Right renal pelvis (tissue), 4 donors: ENCODE measurements around the gene SSBP4. TPM values are rescaled to one million over a fixed set of nuclear protein-coding genes. Genes with fewer than 3 reads are reported as not detected.

Source experiments
- DNase-seq, 4 donors: peaks; one replicate each; pipeline ENCODE4 v3.0.0-alpha.2; 2013; ENCODE audit warnings: low read depth in 4 of 4, low spot score in 3 of 4, missing footprints in 1 of 4
- polyA plus RNA-seq, 4 donors: library from polyadenylated mRNA; unstranded; fragments of 120-200 nt; gene quantifications; one replicate each; pipeline ENCODE4 v1.2.1, GENCODE V29; 2013; ENCODE audit not compliant: insufficient read length in 4 of 4

Gene SSBP4
- polyA plus RNA-seq, 4 donors: 69.6 to 124 (median 75.4) TPM

GRCh38 chr19:18481505-18482222 lies 62.5 kb downstream of the SSBP4 start:
- DNase-seq: no peak

- DNase-seq: no peak
Observed at GRCh38 chr19:18483119-18483890, 64.1 kb downstream of the SSBP4 start.

Other genes starting within 250 kb of the SSBP4 start
- gene IFI30, start 245.6 kb upstream of the SSBP4 start, polyA plus RNA-seq: 10 to 100 TPM; 14.7 to 21.6 (median 16.5) TPM
- gene MPV17L2, start 226.2 kb upstream of the SSBP4 start, polyA plus RNA-seq: 10 to 100 TPM in 1 of 4 donors, 1 to 10 TPM in 3; 9.2 to 12.9 (median 9.6) TPM
- gene RAB3A, start 215.4 kb upstream of the SSBP4 start, polyA plus RNA-seq: 1 to 10 TPM; 3.7 to 6.1 (median 5.4) TPM
- gene PDE4C, start 193.0 kb upstream of the SSBP4 start, polyA plus RNA-seq: 1 to 10 TPM in 1 of 4 donors, under 1 TPM in 3; 0.37 to 2.3 (median 0.69) TPM
- gene IQCN, start 144.9 kb upstream of the SSBP4 start, polyA plus RNA-seq: 1 to 10 TPM; 4.6 to 7.2 (median 5.5) TPM
- gene JUND, start 137.8 kb upstream of the SSBP4 start, polyA plus RNA-seq: 100 to 1,000 TPM in 1 of 4 donors, 10 to 100 TPM in 3; 62.4 to 106 (median 80.8) TPM
- gene LSM4, start 96.3 kb upstream of the SSBP4 start, polyA plus RNA-seq: 100 to 1,000 TPM in 1 of 4 donors, 10 to 100 TPM in 3; 80.4 to 119 (median 89.7) TPM
- gene PGPEP1, start 78.8 kb upstream of the SSBP4 start, polyA plus RNA-seq: 10 to 100 TPM; 22.2 to 27.7 (median 25.7) TPM
- gene GDF15, start 33.2 kb upstream of the SSBP4 start, polyA plus RNA-seq: 10 to 100 TPM in 1 of 4 donors, 1 to 10 TPM in 3; 2.8 to 15.0 (median 6.6) TPM
- 1 to 10 TPM; 1.0 to 1.3 (median 1.2) TPM for gene LRRC25, start 21.8 kb upstream of the SSBP4 start, polyA plus RNA-seq
- gene ISYNA1, start 18.7 kb downstream of the SSBP4 start, polyA plus RNA-seq: 100 to 1,000 TPM in 3 of 4 donors, 10 to 100 TPM in 1; 99.2 to 156 (median 106) TPM
- 10 to 100 TPM in 1 of 4 donors, 1 to 10 TPM in 3; 9.3 to 11.6 (median 9.3) TPM for gene ELL, start 102.7 kb downstream of the SSBP4 start, polyA plus RNA-seq
- gene FKBP8, start 124.2 kb downstream of the SSBP4 start, polyA plus RNA-seq: 100 to 1,000 TPM; 143 to 225 (median 150) TPM
- gene KXD1, start 138.5 kb downstream of the SSBP4 start, polyA plus RNA-seq: 10 to 100 TPM; 54.1 to 61.4 (median 59.7) TPM
- 100 to 1,000 TPM; 682 to 931 (median 738) TPM for gene UBA52, start 152.5 kb downstream of the SSBP4 start, polyA plus RNA-seq
- gene REX1BD, start 169.4 kb downstream of the SSBP4 start, polyA plus RNA-seq: 10 to 100 TPM; 19.2 to 47.3 (median 24.8) TPM
- gene CRLF1, start 187.4 kb downstream of the SSBP4 start, polyA plus RNA-seq: 1 to 10 TPM; 3.5 to 5.3 (median 4.2) TPM
- 1 to 10 TPM; 1.6 to 3.8 (median 3.3) TPM for gene TMEM59L, start 193.5 kb downstream of the SSBP4 start, polyA plus RNA-seq
- 1 to 10 TPM; 6.7 to 8.8 (median 7.1) TPM for gene KLHL26, start 217.6 kb downstream of the SSBP4 start, polyA plus RNA-seq